K562 (cell line): ENCODE measurements around the gene ZSWIM8. TPM values are rescaled to one million over a fixed set of nuclear protein-coding genes. Genes with fewer than 3 reads are reported as not detected.

Source experiments
- ATAC-seq: fragments of 200-7000 bp; cut with Tn5 transposase; 3 replicates; pipeline ENCODE4 v1.9.1; 2020; ENCODE audit warnings: moderate library complexity
- BruUV-seq: library from RNA; stranded (reverse); fragments of 400-500 nt; replicated peaks from 2 replicates; lab custom pipeline; 2021; lab: Mats Ljungman, UMichigan
- CTCF ChIA-PET: fragments of 300-600 bp; formaldehyde crosslinking; extraction: SDS; loops from one replicate; lab custom pipeline; 2021; ENCODE audit warnings: low intra/inter-chr PET ratio; lab: Yijun Ruan, JAX
- POLR2A ChIA-PET: fragments of 300-600, 350-650 bp; sonication (Branson Sonifier 250); formaldehyde crosslinking; extraction: SDS; loops from one replicate; lab custom pipeline; 2021; ENCODE audit warnings: antibody characterized with exemption, inconsistent platforms; lab: Yijun Ruan, JAX
- DNase-seq, 4 experiments: peaks; one replicate each; pipeline versions ENCODE4 v3.0.0 to v3.0.0-alpha.2; 2011 to 2018; ENCODE audit warnings: low spot score in 3 of 4, mixed read lengths in 3 of 4; ENCODE audit errors: extremely low read depth in 1 of 4
- FAIRE-seq: peaks from 2 replicates; lab custom pipeline; 2011; peaks lifted over from hg19 to GRCh38; lab: Jason Lieb, UNC
- H2AFZ ChIP-seq: 2 replicates; pipeline ENCODE4 v1.6.0; 2011; ENCODE audit warnings: low read depth, low read length, control low read depth, inconsistent platforms
- H3K27ac ChIP-seq: fragments of 200-600 bp; 3 replicates; pipeline ENCODE4 v1.8.0; 2011; ENCODE audit warnings: low read depth, mild to moderate bottlenecking, control low read depth, inconsistent platforms, low read length, moderate library complexity, mixed read lengths; ENCODE audit errors: extremely low read depth
- H3K27me3 ChIP-seq, 2 experiments: fragments of 300-600 bp in 1 of 2; 2 replicates in 1 of 2; 3 replicates in 1 of 2; pipeline versions ENCODE4 v1.6.0 to v1.8.0; 2011; ENCODE audit warnings: inconsistent platforms in 2 of 2, low read length in 2 of 2, mild to moderate bottlenecking in 1 of 2, mixed read lengths in 1 of 2, moderate library complexity in 1 of 2; ENCODE audit not compliant: control insufficient read depth in 2 of 2, insufficient read depth in 2 of 2
- H3K36me3 ChIP-seq: fragments of 300-600 bp; 3 replicates; pipeline ENCODE4 v1.8.0; 2011; ENCODE audit warnings: mild to moderate bottlenecking, low read length, inconsistent platforms; ENCODE audit not compliant: control insufficient read depth, insufficient read depth
- H3K4me1 ChIP-seq, 2 experiments: fragments of 200-600 bp in 1 of 2; replicated peaks in 1 of 2; 2 replicates in 1 of 2; 3 replicates in 1 of 2; pipeline versions ENCODE4 v1.5.1 to v1.8.0; 2011; ENCODE audit warnings: inconsistent platforms in 2 of 2, low read length in 2 of 2, mild to moderate bottlenecking in 1 of 2, mixed read lengths in 1 of 2, moderate library complexity in 1 of 2; ENCODE audit not compliant: control insufficient read depth in 2 of 2, insufficient read depth in 2 of 2
- H3K4me2 ChIP-seq: 2 replicates; pipeline ENCODE4 v1.6.1; 2011; ENCODE audit warnings: low read length, control low read depth, inconsistent platforms, mixed read lengths; ENCODE audit not compliant: insufficient read depth
- H3K4me3 ChIP-seq: fragments of 200-600 bp; sonication (generic), shearing (Covaris generic); 2 replicates; pipeline ENCODE4 v1.5.1; 2016; ENCODE audit warnings: control low read depth, inconsistent platforms
- H3K79me2 ChIP-seq: fragments of 200-600 bp; 3 replicates; pipeline ENCODE4 v1.8.0; 2011; ENCODE audit warnings: low read length, inconsistent platforms; ENCODE audit not compliant: control insufficient read depth, insufficient read depth
- H3K9ac ChIP-seq, 2 experiments: 2 replicates each; pipeline versions ENCODE4 v1.6.0 to v1.6.1; 2011; ENCODE audit warnings: low read depth in 2 of 2, low read length in 2 of 2, control low read depth in 1 of 2, inconsistent platforms in 1 of 2, mild to moderate bottlenecking in 1 of 2, mixed read lengths in 1 of 2; ENCODE audit not compliant: insufficient read depth in 1 of 2
- H3K9me1 ChIP-seq: one replicate; pipeline ENCODE4 v1.6.0; 2011; ENCODE audit warnings: inconsistent platforms, mild to moderate bottlenecking, low read length, moderate library complexity; ENCODE audit not compliant: control insufficient read depth, insufficient read depth
- H3K9me3 ChIP-seq: replicated peaks from 2 replicates; pipeline ENCODE4 v1.5.1; 2011; ENCODE audit warnings: low read depth, low read length, inconsistent platforms; ENCODE audit not compliant: control insufficient read depth, insufficient read depth
- H4K20me1 ChIP-seq: replicated peaks from 2 replicates; pipeline ENCODE4 v1.6.1; 2011; ENCODE audit warnings: low read length, inconsistent platforms, mixed read lengths; ENCODE audit not compliant: control insufficient read depth, insufficient read depth
- ARID2 ChIP-seq: fragments of 450-650 bp; IDR thresholded peaks from 2 replicates; pipeline ENCODE4 v1.6.1; 2017; ENCODE audit warnings: antibody characterized with exemption, mild to moderate bottlenecking
- ELF1 ChIP-seq: fragments of 200-800 bp; sonication (Bioruptor generic); IDR thresholded peaks from 2 replicates; pipeline ENCODE4 v1.6.1; 2016; ENCODE audit warnings: missing genetic modification characterization, missing compliant biosample characterization
- ETV1 ChIP-seq: fragments of 450-650 bp; conservative IDR thresholded peaks from 2 replicates; pipeline ENCODE4 v1.6.1; 2016; ENCODE audit warnings: missing genetic modification characterization, control low read depth, low read depth, missing compliant biosample characterization
- ETV5 ChIP-seq: sonication (generic); formaldehyde crosslinking; IDR thresholded peaks from 2 replicates; pipeline ENCODE4 v1.4.0; 2020; ENCODE audit warnings: low read depth, mild to moderate bottlenecking, missing genetic modification reagents
- EZH2 ChIP-seq: IDR thresholded peaks from 2 replicates; pipeline ENCODE4 v1.6.1; 2012; ENCODE audit warnings: low read depth, mild to moderate bottlenecking, inconsistent platforms, low read length, borderline replicate concordance
- GABPB2 ChIP-seq: fragments of 250-450 bp; sonication (Bioruptor Pico); conservative IDR thresholded peaks from 2 replicates; pipeline ENCODE4 v1.5.1; 2021; ENCODE audit warnings: mild to moderate bottlenecking
- GMEB1 ChIP-seq: fragments of 250-450 bp; sonication (Bioruptor Pico); IDR thresholded peaks from 2 replicates; pipeline ENCODE4 v1.4.0; 2020; ENCODE audit warnings: mild to moderate bottlenecking
- RBM15 ChIP-seq: fragments of 200-400 bp; formaldehyde crosslinking; IDR thresholded peaks from 2 replicates; pipeline ENCODE4 v1.6.1; 2018; ENCODE audit warnings: mild to moderate bottlenecking, low read length, moderate library complexity; ENCODE audit not compliant: insufficient read depth
- RCOR1 ChIP-seq, 2 experiments: IDR thresholded peaks; 2 replicates each; pipeline ENCODE4 v1.6.1; 2012; ENCODE audit warnings: low read depth in 2 of 2, low read length in 2 of 2, borderline replicate concordance in 1 of 2, improper control_type of control experiment in 1 of 2
- RHOXF2B ChIP-seq: fragments of 250-450 bp; sonication (Bioruptor Pico); conservative IDR thresholded peaks from 2 replicates; pipeline ENCODE4 v1.5.1; 2021
- SMAD4 ChIP-seq: fragments of 250-450 bp; sonication (Bioruptor Pico); conservative IDR thresholded peaks from 2 replicates; pipeline ENCODE4 v1.8.0; 2021; ENCODE audit warnings: inconsistent platforms, mild to moderate bottlenecking, moderate library complexity
- TAF7 ChIP-seq: fragments of 450-650 bp; IDR thresholded peaks from 2 replicates; pipeline ENCODE4 v1.6.1; 2016; ENCODE audit warnings: missing genetic modification characterization, missing compliant biosample characterization
- TEAD2 ChIP-seq: fragments of 450-650 bp; IDR thresholded peaks from 2 replicates; pipeline ENCODE4 v1.6.1; 2016; ENCODE audit warnings: missing genetic modification characterization, control low read depth, missing compliant biosample characterization
- U2AF2 ChIP-seq: fragments of 200-400 bp; formaldehyde crosslinking; optimal IDR thresholded peaks from 2 replicates; pipeline ENCODE3; 2017; ENCODE audit warnings: low read depth, mild to moderate bottlenecking, low read length
- YBX1 ChIP-seq: fragments of 450-650 bp; IDR thresholded peaks from 2 replicates; pipeline ENCODE4 v1.7.1; 2016; ENCODE audit warnings: mild to moderate bottlenecking
- ZNF766 ChIP-seq: fragments of 200-800 bp; sonication (Bioruptor generic); conservative IDR thresholded peaks from 2 replicates; pipeline ENCODE4 v1.6.1; 2016; ENCODE audit warnings: missing genetic modification characterization, missing compliant biosample characterization
- ZSCAN32 ChIP-seq: fragments of 450-650 bp; formaldehyde crosslinking; IDR thresholded peaks from 2 replicates; pipeline ENCODE4 v1.4.0; 2020; ENCODE audit warnings: mild to moderate bottlenecking, moderate library complexity
- WGBS: fragments of 100-300 bp; shearing (Covaris generic); methylation state at CpG from one replicate; pipeline ENCODE4 v1.1.6; 2016; ENCODE audit warnings: low coverage, mixed read lengths; ENCODE audit not compliant: insufficient coverage; ENCODE audit errors: missing lambda C conversion rate; 5-methylcytosine and 5-hydroxymethylcytosine counted together
- in situ Hi-C: fragments of 300-500 bp; cut with MboI; formaldehyde crosslinking; loops from 4 replicates; pipeline ENCODE4 v1.15.0; 2018; ENCODE audit warnings: inconsistent platforms, mixed read lengths
- intact Hi-C: fragments of 100-400 bp; cut with micrococcal nuclease; formaldehyde crosslinking; loops from 2 replicates; pipeline ENCODE4 v1.14.2; 2022
- polyA plus RNA-seq, 8 experiments: library from polyadenylated mRNA; depleted of rRNA in 4 of 8; stranded (reverse) in 5 of 8; unstranded in 3 of 8; fragments of >200 nt; fragmentation: Nextera tagmentation in 2 of 8; fragmentation: Illumina TruSeq in 1 of 8; extraction: Ambion mirVana in 2 of 8; extraction: Trizol in 1 of 8; gene quantifications; 2 replicates each; pipeline versions ENCODE4 v1.2.1 to v1.2.3, GENCODE V29; 2011 to 2014; ENCODE audit warnings: inconsistent platforms in 1 of 8, missing spikeins in 1 of 8
- total RNA-seq, 7 experiments: library from RNA; depleted of rRNA in 6 of 7; stranded (reverse); fragments of >200 nt in 6 of 7; fragmentation: Illumina TruSeq in 2 of 7; extraction: Trizol in 2 of 7; gene quantifications; 2 replicates each; pipeline versions ENCODE4 v1.2.1 to v1.2.3, GENCODE V29; 2011 to 2021; ENCODE audit warnings: low replicate concordance in 1 of 7
- TF ChIP-seq, protein P1 (sequence below), 2 experiments: fragments of 250-450 bp in 1 of 2; fragments of 450-650 bp in 1 of 2; sonication (Bioruptor Pico) in 1 of 2; IDR thresholded peaks; 2 replicates each; pipeline versions ENCODE4 v1.6.1 to v1.8.0; 2016 to 2021; ENCODE audit warnings: mild to moderate bottlenecking in 2 of 2, moderate library complexity in 2 of 2, missing compliant biosample characterization in 1 of 2, missing genetic modification characterization in 1 of 2
- TF ChIP-seq, protein P2 (sequence below): conservative IDR thresholded peaks from 2 replicates; pipeline ENCODE4 v1.6.1; 2011; ENCODE audit warnings: low read depth, mild to moderate bottlenecking, low read length; ENCODE audit not compliant: control insufficient read depth

ZSWIM8 gene
- total and polyA plus RNA-seq, 9 of the 15 experiments (the other 6 are each of a cell fraction or from before 2014, with no cell fraction given), result 5.6 to 47.8 (median 26.7) TPM

DNA sequence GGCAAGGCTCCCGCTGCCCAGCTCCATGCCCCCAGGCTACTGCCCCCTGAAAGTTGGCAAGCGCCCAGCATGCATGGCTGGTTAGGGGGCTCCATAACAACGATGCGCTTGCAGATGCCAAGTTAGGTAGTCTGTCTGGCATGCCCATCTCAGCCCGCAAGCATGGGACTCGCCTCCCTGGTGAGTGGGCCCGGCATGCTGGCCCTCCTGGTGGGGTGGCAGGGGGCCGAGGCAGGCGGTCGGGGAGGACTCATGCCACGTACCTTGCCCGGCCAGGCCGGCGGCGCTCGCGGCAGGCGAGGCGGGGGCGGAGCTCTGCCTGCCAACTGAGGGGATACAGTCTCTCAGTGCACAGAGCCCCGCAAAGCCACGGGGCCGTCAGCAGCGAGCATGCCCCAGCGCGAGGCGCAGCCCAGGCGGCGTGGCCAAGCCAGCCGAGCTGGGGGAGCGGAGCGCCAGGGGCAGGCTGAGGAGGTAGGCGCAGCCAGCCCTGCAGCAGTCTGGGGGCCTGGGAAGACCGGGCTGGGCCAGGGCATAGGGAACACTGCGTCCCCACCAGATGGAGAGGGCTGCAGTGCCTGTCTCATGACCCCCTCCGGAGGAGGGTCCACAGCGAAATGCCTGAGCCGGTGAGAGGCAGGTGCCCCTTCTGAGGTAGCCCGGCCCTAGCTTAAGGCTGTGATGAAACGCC is 54.0 kb downstream of the ZSWIM8 start:
- intact Hi-C loops, result no loop called here
- no peaks in the 10 kb centered on the region for H3K27me3 ChIP-seq
- ATAC-seq, result no peak
- no peak for DNase-seq
- no peak overlapping the region for H2AFZ ChIP-seq
- POLR2A ChIA-PET, result interaction anchor here (0.6 to 1.4 kb wide), 5 partner anchors 18 to 67 kb away, joined by 3 to 5 read pairs (median 3); a partner anchor contains a TSS
- H3K4me2 ChIP-seq, result no peak overlapping the region
- H3K9me3 ChIP-seq, result no peaks in the 10 kb centered on the region
- FAIRE-seq, result no peak
- no peaks in the 10 kb centered on the region for H3K79me2 ChIP-seq
- H3K4me3 ChIP-seq, result no peak overlapping the region
- WGBS, result 93% methylated on average over 33 of the region's 40 CpGs
- peaks cover 56% of the 10 kb centered on the region; the same call in 2 of the 3 replicates for H3K36me3 ChIP-seq
- peaks cover 0 to 10% of the 10 kb centered on the region in 2 experiments; a peak in 1 of 5 replicates for H3K4me1 ChIP-seq
- no peak overlapping the region for H3K9ac ChIP-seq
- H3K27ac ChIP-seq, result no peak overlapping the region
- CTCF ChIA-PET, result no interaction called here
- BruUV-seq, result no TSS peak
- no peaks in the 10 kb centered on the region for H4K20me1 ChIP-seq
- no peaks in the 10 kb centered on the region for H3K9me1 ChIP-seq
- in situ Hi-C loops, result no loop called here
- TF ChIP-seq, protein P1, sequence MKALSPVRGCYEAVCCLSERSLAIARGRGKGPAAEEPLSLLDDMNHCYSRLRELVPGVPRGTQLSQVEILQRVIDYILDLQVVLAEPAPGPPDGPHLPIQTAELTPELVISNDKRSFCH (CRISPR knock-in tag; IDR thresholded peaks at IDR 0.05), result no peak
- TF ChIP-seq, protein P1 (tag; IDR thresholded peaks at IDR 0.05), result no peak
- TF ChIP-seq RCOR1 (IDR thresholded peaks at IDR 0.05; ENCODE audit: borderline replicate concordance in 1 of 2, low read depth in 2 of 2, low read length in 2 of 2) (no peak), ELF1 (tag) (no peak), GMEB1 (CRISPR knock-in tag) (no peak), SMAD4 (CRISPR knock-in tag) (no peak), ETV5 (CRISPR knock-in tag) (no peak), EZH2 (no peak), RBM15 (no peak), GABPB2 (CRISPR knock-in tag) (no peak), ETV1 (tag) (no peak), U2AF2 (no peak), YBX1 (no peak), ZNF766 (CRISPR knock-in tag) (no peak), TAF7 (tag) (no peak), RHOXF2B (CRISPR knock-in tag) (no peak), ARID2 (no peak), ZSCAN32 (CRISPR knock-in tag) (no peak), TEAD2 (tag) (no peak)
- TF ChIP-seq, protein P2, sequence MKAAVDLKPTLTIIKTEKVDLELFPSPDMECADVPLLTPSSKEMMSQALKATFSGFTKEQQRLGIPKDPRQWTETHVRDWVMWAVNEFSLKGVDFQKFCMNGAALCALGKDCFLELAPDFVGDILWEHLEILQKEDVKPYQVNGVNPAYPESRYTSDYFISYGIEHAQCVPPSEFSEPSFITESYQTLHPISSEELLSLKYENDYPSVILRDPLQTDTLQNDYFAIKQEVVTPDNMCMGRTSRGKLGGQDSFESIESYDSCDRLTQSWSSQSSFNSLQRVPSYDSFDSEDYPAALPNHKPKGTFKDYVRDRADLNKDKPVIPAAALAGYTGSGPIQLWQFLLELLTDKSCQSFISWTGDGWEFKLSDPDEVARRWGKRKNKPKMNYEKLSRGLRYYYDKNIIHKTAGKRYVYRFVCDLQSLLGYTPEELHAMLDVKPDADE, result no peak
